ENCODE results near the gene TCP10L. TPM values are rescaled to one million over a fixed set of nuclear protein-coding genes. Genes with fewer than 3 reads are reported as not detected.

TCP10L gene
- total and polyA plus RNA-seq, 2 of the 13 experiments (the other 11 are each of a cell fraction or from before 2014, with no cell fraction given), result 0.90 to 2.4 TPM

DNA sequence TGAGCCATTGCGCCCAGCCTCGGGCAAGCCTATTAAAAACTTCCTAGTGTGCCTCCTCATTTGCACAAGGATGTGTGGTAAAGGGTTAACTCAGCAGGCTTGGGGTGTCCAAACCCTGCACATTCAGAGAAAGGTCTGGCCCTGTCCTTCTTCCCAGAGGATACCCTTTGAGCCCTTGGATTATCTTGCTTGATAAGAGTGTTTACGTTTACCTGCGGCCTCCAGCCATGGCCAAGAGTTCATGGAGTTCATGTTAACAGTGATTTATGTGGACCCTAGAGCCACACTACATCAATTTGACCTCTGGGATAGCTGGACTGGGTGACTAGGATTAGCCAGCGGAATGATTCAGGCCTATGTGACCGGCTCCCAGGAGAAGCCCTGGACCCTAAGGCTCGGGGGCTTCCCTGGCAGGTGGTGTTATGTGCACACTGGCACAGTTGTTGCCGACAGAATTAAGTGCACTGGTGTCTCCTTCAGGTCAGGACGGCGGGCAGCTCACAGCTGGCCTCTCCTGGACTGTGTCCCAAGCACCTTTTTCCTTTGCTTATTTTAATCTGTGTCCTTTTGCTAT, 7.7 kb upstream of the TCP10L start (continued):
- TF ChIP-seq, protein P1, sequence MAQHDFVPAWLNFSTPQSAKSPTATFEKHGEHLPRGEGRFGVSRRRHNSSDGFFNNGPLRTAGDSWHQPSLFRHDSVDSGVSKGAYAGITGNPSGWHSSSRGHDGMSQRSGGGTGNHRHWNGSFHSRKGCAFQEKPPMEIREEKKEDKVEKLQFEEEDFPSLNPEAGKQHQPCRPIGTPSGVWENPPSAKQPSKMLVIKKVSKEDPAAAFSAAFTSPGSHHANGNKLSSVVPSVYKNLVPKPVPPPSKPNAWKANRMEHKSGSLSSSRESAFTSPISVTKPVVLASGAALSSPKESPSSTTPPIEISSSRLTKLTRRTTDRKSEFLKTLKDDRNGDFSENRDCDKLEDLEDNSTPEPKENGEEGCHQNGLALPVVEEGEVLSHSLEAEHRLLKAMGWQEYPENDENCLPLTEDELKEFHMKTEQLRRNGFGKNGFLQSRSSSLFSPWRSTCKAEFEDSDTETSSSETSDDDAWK (CRISPR knock-in tag; IDR thresholded peaks at IDR 0.05), result no peak
- TF ChIP-seq, protein P2, sequence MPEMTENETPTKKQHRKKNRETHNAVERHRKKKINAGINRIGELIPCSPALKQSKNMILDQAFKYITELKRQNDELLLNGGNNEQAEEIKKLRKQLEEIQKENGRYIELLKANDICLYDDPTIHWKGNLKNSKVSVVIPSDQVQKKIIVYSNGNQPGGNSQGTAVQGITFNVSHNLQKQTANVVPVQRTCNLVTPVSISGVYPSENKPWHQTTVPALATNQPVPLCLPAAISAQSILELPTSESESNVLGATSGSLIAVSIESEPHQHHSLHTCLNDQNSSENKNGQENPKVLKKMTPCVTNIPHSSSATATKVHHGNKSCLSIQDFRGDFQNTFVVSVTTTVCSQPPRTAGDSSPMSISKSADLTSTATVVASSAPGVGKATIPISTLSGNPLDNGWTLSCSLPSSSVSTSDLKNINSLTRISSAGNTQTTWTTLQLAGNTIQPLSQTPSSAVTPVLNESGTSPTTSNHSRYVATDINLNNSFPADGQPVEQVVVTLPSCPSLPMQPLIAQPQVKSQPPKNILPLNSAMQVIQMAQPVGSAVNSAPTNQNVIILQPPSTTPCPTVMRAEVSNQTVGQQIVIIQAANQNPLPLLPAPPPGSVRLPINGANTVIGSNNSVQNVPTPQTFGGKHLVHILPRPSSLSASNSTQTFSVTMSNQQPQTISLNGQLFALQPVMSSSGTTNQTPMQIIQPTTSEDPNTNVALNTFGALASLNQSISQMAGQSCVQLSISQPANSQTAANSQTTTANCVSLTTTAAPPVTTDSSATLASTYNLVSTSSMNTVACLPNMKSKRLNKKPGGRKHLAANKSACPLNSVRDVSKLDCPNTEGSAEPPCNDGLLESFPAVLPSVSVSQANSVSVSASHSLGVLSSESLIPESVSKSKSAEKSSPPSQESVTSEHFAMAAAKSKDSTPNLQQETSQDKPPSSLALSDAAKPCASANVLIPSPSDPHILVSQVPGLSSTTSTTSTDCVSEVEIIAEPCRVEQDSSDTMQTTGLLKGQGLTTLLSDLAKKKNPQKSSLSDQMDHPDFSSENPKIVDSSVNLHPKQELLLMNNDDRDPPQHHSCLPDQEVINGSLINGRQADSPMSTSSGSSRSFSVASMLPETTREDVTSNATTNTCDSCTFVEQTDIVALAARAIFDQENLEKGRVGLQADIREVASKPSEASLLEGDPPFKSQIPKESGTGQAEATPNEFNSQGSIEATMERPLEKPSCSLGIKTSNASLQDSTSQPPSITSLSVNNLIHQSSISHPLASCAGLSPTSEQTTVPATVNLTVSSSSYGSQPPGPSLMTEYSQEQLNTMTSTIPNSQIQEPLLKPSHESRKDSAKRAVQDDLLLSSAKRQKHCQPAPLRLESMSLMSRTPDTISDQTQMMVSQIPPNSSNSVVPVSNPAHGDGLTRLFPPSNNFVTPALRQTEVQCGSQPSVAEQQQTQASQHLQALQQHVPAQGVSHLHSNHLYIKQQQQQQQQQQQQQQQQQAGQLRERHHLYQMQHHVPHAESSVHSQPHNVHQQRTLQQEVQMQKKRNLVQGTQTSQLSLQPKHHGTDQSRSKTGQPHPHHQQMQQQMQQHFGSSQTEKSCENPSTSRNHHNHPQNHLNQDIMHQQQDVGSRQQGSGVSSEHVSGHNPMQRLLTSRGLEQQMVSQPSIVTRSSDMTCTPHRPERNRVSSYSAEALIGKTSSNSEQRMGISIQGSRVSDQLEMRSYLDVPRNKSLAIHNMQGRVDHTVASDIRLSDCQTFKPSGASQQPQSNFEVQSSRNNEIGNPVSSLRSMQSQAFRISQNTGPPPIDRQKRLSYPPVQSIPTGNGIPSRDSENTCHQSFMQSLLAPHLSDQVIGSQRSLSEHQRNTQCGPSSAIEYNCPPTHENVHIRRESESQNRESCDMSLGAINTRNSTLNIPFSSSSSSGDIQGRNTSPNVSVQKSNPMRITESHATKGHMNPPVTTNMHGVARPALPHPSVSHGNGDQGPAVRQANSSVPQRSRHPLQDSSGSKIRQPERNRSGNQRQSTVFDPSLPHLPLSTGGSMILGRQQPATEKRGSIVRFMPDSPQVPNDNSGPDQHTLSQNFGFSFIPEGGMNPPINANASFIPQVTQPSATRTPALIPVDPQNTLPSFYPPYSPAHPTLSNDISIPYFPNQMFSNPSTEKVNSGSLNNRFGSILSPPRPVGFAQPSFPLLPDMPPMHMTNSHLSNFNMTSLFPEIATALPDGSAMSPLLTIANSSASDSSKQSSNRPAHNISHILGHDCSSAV (CRISPR knock-in tag; IDR thresholded peaks at IDR 0.05; ENCODE audit: borderline replicate concordance), result no peak
- TF ChIP-seq, protein P3, sequence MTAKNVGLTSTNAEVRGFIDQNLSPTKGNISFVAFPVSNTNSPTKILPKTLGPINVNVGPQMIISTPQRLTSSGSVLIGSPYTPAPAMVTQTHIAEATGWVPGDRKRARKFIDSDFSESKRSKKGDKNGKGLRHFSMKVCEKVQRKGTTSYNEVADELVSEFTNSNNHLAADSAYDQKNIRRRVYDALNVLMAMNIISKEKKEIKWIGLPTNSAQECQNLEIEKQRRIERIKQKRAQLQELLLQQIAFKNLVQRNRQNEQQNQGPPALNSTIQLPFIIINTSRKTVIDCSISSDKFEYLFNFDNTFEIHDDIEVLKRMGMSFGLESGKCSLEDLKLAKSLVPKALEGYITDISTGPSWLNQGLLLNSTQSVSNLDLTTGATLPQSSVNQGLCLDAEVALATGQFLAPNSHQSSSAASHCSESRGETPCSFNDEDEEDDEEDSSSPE (CRISPR knock-in tag; IDR thresholded peaks at IDR 0.05), result no peak
- TF ChIP-seq KMT2A (CRISPR knock-in tag; IDR thresholded peaks at IDR 0.05) (peak; percentile 49; the same call in 1 of the 2 replicates), POGZ (CRISPR knock-in tag; IDR thresholded peaks at IDR 0.05) (peak; percentile 82), SIX4 (CRISPR knock-in tag; IDR thresholded peaks at IDR 0.05) (peak; percentile 73; the same call in 1 of the 2 replicates), KLF16 (CRISPR knock-in tag; IDR thresholded peaks at IDR 0.05) (peak in 1 of 2 experiments; percentile 72; a peak in 1 of 4 replicates), KDM5A (IDR thresholded peaks at IDR 0.05; ENCODE audit: borderline replicate concordance, low read length) (no peak; the same call in 1 of the 2 replicates), RAD21 (CRISPR knock-in tag; IDR thresholded peaks at IDR 0.05) (peak; percentile 32; the same call in 1 of the 2 replicates), ZZZ3 (CRISPR knock-in tag; IDR thresholded peaks at IDR 0.05; ENCODE audit: borderline replicate concordance) (no peak), ZNF770 (CRISPR knock-in tag; IDR thresholded peaks at IDR 0.05) (peak; percentile 54; the same call in 1 of the 2 replicates), ZNF17 (CRISPR knock-in tag; IDR thresholded peaks at IDR 0.05) (no peak), TARDBP (CRISPR knock-in tag; IDR thresholded peaks at IDR 0.05) (peak; percentile 99), ZNF350 (CRISPR knock-in tag; IDR thresholded peaks at IDR 0.05; ENCODE audit: borderline replicate concordance, low read depth) (peak; percentile 94)
- TF ChIP-seq, protein P4, sequence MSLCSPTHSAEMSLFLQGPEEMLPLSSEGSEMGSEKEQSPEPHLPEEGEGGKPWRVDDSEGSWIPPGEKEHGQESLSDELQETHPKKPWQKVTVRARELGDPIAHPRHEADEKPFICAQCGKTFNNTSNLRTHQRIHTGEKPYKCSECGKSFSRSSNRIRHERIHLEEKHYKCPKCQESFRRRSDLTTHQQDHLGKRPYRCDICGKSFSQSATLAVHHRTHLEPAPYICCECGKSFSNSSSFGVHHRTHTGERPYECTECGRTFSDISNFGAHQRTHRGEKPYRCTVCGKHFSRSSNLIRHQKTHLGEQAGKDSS (CRISPR knock-in tag; IDR thresholded peaks at IDR 0.05; ENCODE audit: borderline replicate concordance, low read depth), result peak; percentile 64; the same call in 1 of the 2 replicates

Data from HepG2 (cell line).